ENCODE data around the gene ATG4A.

ATG4A gene

DNA sequence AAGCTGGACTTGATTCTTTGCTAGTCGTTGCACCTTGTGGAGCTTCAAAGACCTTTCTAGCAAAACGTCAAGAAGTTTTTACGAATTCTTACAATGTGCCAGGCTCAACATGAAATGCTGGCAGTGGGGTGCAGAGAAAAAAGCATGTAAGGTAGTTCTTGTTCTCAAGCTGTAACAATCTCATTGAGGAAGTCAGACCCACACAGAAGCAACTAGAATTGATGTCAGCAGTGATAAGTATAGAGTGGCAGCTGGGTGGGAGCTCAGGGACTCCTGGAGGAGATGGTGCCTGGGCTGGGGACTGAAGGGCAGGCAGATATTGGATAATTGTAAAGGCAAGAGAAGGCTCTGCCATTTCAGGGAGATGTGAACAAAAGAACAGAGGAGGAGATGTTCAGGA, 82.3 kb downstream of the ATG4A start:
- H3K4me1 Mint-ChIP-seq, result no peaks in the 10 kb centered on the region
- DNase-seq (ENCODE audit: low spot score in 2 of 2) (no peak), ATAC-seq (no peak)
- H3K4me3 Mint-ChIP-seq, result no peak overlapping the region
- no peak overlapping the region for H3K27ac Mint-ChIP-seq
- no peaks in the 10 kb centered on the region for H3K9me3 Mint-ChIP-seq
- no peaks in the 10 kb centered on the region for H3K36me3 Mint-ChIP-seq

- Mint-ChIP-seq H3K4me3 (no peak overlapping the region), H3K27ac (no peak overlapping the region), H3K9me3 (no peaks in the 10 kb centered on the region), H3K4me1 (no peaks in the 10 kb centered on the region), H3K36me3 (no peaks in the 10 kb centered on the region)
- DNase-seq (ENCODE audit: low spot score in 2 of 2) (no peak), ATAC-seq (no peak)
Observed at GRCh38 chrX:108177351-108178142, 86.0 kb downstream of the ATG4A start.

- Mint-ChIP-seq H3K36me3 (no peaks in the 10 kb centered on the region), H3K4me3 (no peak overlapping the region), H3K9me3 (no peaks in the 10 kb centered on the region), H3K4me1 (no peaks in the 10 kb centered on the region), H3K27ac (no peak overlapping the region)
- ATAC-seq (no peak), DNase-seq (ENCODE audit: low spot score in 2 of 2) (no peak)
Observed at GRCh38 chrX:108178143-108178498, 86.5 kb downstream of the ATG4A start.

DNA sequence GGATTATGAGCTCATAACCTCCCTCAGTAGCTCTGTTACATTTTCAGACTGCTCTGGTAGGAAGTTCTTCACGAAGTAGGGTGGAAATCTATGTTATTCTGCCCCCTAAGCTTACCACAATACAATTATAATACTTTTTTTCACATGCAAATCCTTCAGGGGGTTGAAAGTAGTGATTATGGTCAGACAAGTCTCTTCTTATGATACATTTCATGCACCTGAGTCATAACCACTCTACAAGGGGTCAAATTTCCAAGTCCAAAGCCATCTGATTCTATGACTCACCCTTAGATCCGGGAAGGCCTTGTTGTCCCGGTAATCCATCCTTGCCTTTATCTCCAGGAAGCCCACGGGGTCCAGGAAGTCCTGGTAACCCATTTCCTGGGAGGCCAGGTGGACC, 95.2 kb downstream of the ATG4A start:
- DNase-seq (ENCODE audit: low spot score in 2 of 2), result no peak
- H3K4me3 Mint-ChIP-seq, result no peak overlapping the region

DNA sequence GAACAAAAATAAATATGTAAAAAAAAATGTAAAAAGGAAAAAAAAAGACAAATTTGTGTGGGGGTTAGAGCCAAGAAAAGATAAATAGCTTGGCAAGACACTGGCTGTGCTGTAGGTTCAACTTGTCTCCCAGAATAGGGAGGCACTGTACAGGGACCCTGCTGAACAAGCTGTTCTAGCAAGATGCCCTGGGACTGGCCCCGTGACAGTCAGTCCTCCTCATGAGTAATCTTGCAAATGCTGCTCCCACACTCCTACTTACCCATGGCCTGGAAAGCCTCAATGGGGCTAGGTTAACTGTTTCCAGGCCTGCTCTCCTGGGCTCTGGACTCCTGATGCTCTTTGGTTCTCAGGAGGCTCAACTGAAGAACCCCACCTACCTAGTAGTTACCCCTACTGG, 106.8 kb downstream of the ATG4A start:
- H3K9me3 Mint-ChIP-seq, result no peaks in the 10 kb centered on the region

More for the DNA sequence above, 95.2 kb downstream of the ATG4A start:
- Mint-ChIP-seq H3K9me3 (no peaks in the 10 kb centered on the region), H3K27ac (no peak overlapping the region), H3K4me1 (no peaks in the 10 kb centered on the region), H3K36me3 (no peaks in the 10 kb centered on the region)
- ATAC-seq, result no peak

GRCh38 chrX:108199041-108199440, 107.5 kb downstream of the ATG4A start:
- ATAC-seq (no peak), DNase-seq (ENCODE audit: low spot score in 2 of 2) (no peak)
- Mint-ChIP-seq H3K4me3 (no peak overlapping the region), H3K4me1 (no peaks in the 10 kb centered on the region), H3K9me3 (no peaks in the 10 kb centered on the region), H3K36me3 (no peaks in the 10 kb centered on the region), H3K27ac (no peak overlapping the region)

More for the DNA sequence above, 106.8 kb downstream of the ATG4A start:
- DNase-seq (ENCODE audit: low spot score in 2 of 2) (no peak), ATAC-seq (no peak)
- Mint-ChIP-seq H3K4me1 (no peaks in the 10 kb centered on the region), H3K4me3 (no peak overlapping the region), H3K27ac (no peak overlapping the region), H3K36me3 (no peaks in the 10 kb centered on the region)

GRCh38 chrX:108199691-108200090, 108.1 kb downstream of the ATG4A start:
- ATAC-seq, result no peak
- Mint-ChIP-seq H3K4me1 (no peaks in the 10 kb centered on the region), H3K9me3 (no peaks in the 10 kb centered on the region), H3K36me3 (no peaks in the 10 kb centered on the region), H3K27ac (no peak overlapping the region), H3K4me3 (no peak overlapping the region)
- no peak for DNase-seq (ENCODE audit: low spot score in 2 of 2)

- H3K36me3 Mint-ChIP-seq, result no peaks in the 10 kb centered on the region
- no peak overlapping the region for H3K27ac Mint-ChIP-seq
- H3K4me1 Mint-ChIP-seq, result no peaks in the 10 kb centered on the region
- no peaks in the 10 kb centered on the region for H3K9me3 Mint-ChIP-seq
- ATAC-seq (no peak), DNase-seq (ENCODE audit: low spot score in 2 of 2) (no peak)
- H3K4me3 Mint-ChIP-seq, result no peak overlapping the region
Observed at GRCh38 chrX:108203540-108203939, 112.0 kb downstream of the ATG4A start.

All from stimulated activated effector memory CD8-positive, alpha-beta T cell treated with anti-CD3 and anti-CD28 coated beads, Interleukin-12 subunit alpha, Interleukin-12 subunit beta, amount 100 ng/mL, for 72 hours (primary cell).